Astrocyte (in vitro differentiated cells and primary cell): ENCODE data around the gene IL17C. TPM values are rescaled to one million over a fixed set of nuclear protein-coding genes. Genes with fewer than 3 reads are reported as not detected.
A peak's percentile ranks its signal among the peaks of the same experiment; 100 is the strongest.

ENCODE experiments used
- DNase-seq: peaks from one replicate; pipeline ENCODE4 v3.0.0-alpha.2; 2010; ENCODE audit warnings: low read depth
- FAIRE-seq: peaks from 2 replicates; lab custom pipeline; 2011; peaks lifted over from hg19 to GRCh38; lab: Jason Lieb, UNC
- H2AFZ ChIP-seq: 2 replicates; pipeline ENCODE4 v1.6.0; 2012; ENCODE audit warnings: low read depth, low read length, inconsistent platforms
- H3K27ac ChIP-seq: 2 replicates; pipeline ENCODE4 v1.5.1; 2011; ENCODE audit warnings: low read depth, low read length, inconsistent platforms
- H3K27me3 ChIP-seq: 2 replicates; pipeline ENCODE4 v1.6.0; 2011; ENCODE audit warnings: low read length, inconsistent platforms; ENCODE audit not compliant: insufficient read depth
- H3K36me3 ChIP-seq: 2 replicates; pipeline ENCODE4 v1.5.1; 2011; ENCODE audit warnings: low read length, inconsistent platforms; ENCODE audit not compliant: insufficient read depth
- H3K4me1 ChIP-seq: 2 replicates; pipeline ENCODE4 v1.5.1; 2011; ENCODE audit warnings: low read length, inconsistent platforms; ENCODE audit not compliant: insufficient read depth
- H3K4me2 ChIP-seq: 2 replicates; pipeline ENCODE4 v1.6.0; 2012; ENCODE audit warnings: low read length, inconsistent platforms
- H3K4me3 ChIP-seq: 2 replicates; pipeline ENCODE4 v1.5.1; 2011; ENCODE audit warnings: low read depth, mild to moderate bottlenecking, low read length, inconsistent platforms; ENCODE audit not compliant: insufficient read depth
- H3K79me2 ChIP-seq: 2 replicates; pipeline ENCODE4 v1.6.0; 2012; ENCODE audit warnings: mild to moderate bottlenecking, low read length, inconsistent platforms; ENCODE audit not compliant: insufficient read depth
- H3K9ac ChIP-seq: 2 replicates; pipeline ENCODE4 v1.6.0; 2012; ENCODE audit warnings: mild to moderate bottlenecking, low read length, inconsistent platforms
- H3K9me3 ChIP-seq: 2 replicates; pipeline ENCODE4 v1.5.1; 2012; ENCODE audit warnings: low read depth, mild to moderate bottlenecking, low read length, inconsistent platforms; ENCODE audit not compliant: insufficient read depth
- H4K20me1 ChIP-seq: 2 replicates; pipeline ENCODE4 v1.6.0; 2012; ENCODE audit warnings: low read length, inconsistent platforms; ENCODE audit not compliant: insufficient read depth
- H3K27ac Mint-ChIP-seq: one replicate; pipeline ENCODE4 v1.8.0; 2021; ENCODE audit warnings: mild to moderate bottlenecking, mixed read lengths; ENCODE audit not compliant: unreplicated experiment
- H3K27me3 Mint-ChIP-seq: one replicate; pipeline ENCODE4 v1.8.0; 2021; ENCODE audit warnings: low read depth, mixed read lengths; ENCODE audit not compliant: unreplicated experiment
- H3K36me3 Mint-ChIP-seq: one replicate; pipeline ENCODE4 v1.8.0; 2021; ENCODE audit warnings: low read depth, mixed read lengths; ENCODE audit not compliant: unreplicated experiment
- H3K4me1 Mint-ChIP-seq: one replicate; pipeline ENCODE4 v1.8.0; 2021; ENCODE audit warnings: low read depth, mixed read lengths; ENCODE audit not compliant: unreplicated experiment
- H3K4me3 Mint-ChIP-seq: one replicate; pipeline ENCODE4 v1.8.0; 2021; ENCODE audit warnings: mild to moderate bottlenecking, moderate library complexity, mixed read lengths; ENCODE audit not compliant: unreplicated experiment
- H3K9me3 Mint-ChIP-seq: one replicate; pipeline ENCODE4 v1.8.0; 2021; ENCODE audit warnings: mild to moderate bottlenecking, mixed read lengths; ENCODE audit not compliant: unreplicated experiment
- CTCF ChIP-seq: IDR thresholded peaks from 2 replicates; pipeline ENCODE4 v1.5.1; 2011; ENCODE audit warnings: low read depth, mild to moderate bottlenecking, inconsistent platforms, low read length, moderate library complexity; ENCODE audit not compliant: insufficient read depth
- EZH2 ChIP-seq: IDR thresholded peaks from 2 replicates; pipeline ENCODE4 v1.6.1; 2012; ENCODE audit warnings: mild to moderate bottlenecking, low read length, inconsistent platforms; ENCODE audit not compliant: insufficient read depth
- total RNA-seq: library from RNA; stranded (reverse); gene quantifications from 2 replicates; pipeline ENCODE4 v1.2.1, GENCODE V29; 2021

The IL17C gene
- total RNA-seq, 1 donor from 2014 or later: 0.36 TPM

- no peak overlapping the region for H3K4me3 ChIP-seq
- Mint-ChIP-seq H3K4me3 (no peak overlapping the region), H3K27ac (no peak overlapping the region), H3K36me3 (peaks cover 24% of the 10 kb centered on the region), H3K9me3 (no peaks in the 10 kb centered on the region), H3K4me1 (no peaks in the 10 kb centered on the region), H3K27me3 (peaks cover 3% of the 10 kb centered on the region)
- FAIRE-seq (no peak), DNase-seq (peak; percentile 11)
- peaks cover 85% of the 10 kb centered on the region for H4K20me1 ChIP-seq
- H3K4me2 ChIP-seq: no peak overlapping the region
- TF ChIP-seq EZH2: no peak
- TF ChIP-seq CTCF: no peak
- H3K27ac ChIP-seq: no peak overlapping the region
- no peaks in the 10 kb centered on the region for H3K9me3 ChIP-seq
- H3K9ac ChIP-seq: no peak overlapping the region
- no peak overlapping the region for H2AFZ ChIP-seq
- H3K79me2 ChIP-seq: peaks cover 36% of the 10 kb centered on the region
- no peaks in the 10 kb centered on the region for H3K4me1 ChIP-seq
- peaks cover 3% of the 10 kb centered on the region for H3K36me3 ChIP-seq
- no peaks in the 10 kb centered on the region for H3K27me3 ChIP-seq
These were observed 24.2 kb upstream of the IL17C start for GRCh38 chr16:88613911-88614817.

GRCh38 chr16:88614818-88615580, 23.4 kb upstream of the IL17C start:
- H3K9me3 Mint-ChIP-seq: no peaks in the 10 kb centered on the region
- no peaks in the 10 kb centered on the region for H3K27me3 ChIP-seq
- TF ChIP-seq EZH2 (no peak), CTCF (no peak)
- H3K9ac ChIP-seq: no peak overlapping the region
- no peak overlapping the region for H3K4me3 ChIP-seq
- H3K9me3 ChIP-seq: no peaks in the 10 kb centered on the region
- peaks cover 20% of the 10 kb centered on the region for H3K36me3 Mint-ChIP-seq
- H3K79me2 ChIP-seq: peaks cover 41% of the 10 kb centered on the region
- no peak for FAIRE-seq
- no peaks in the 10 kb centered on the region for H3K4me1 Mint-ChIP-seq
- peaks cover under 1% of the 10 kb centered on the region for H3K36me3 ChIP-seq
- H3K27ac Mint-ChIP-seq: no peak overlapping the region
- no peak overlapping the region for H3K4me2 ChIP-seq
- DNase-seq: no peak
- H3K27ac ChIP-seq: no peak overlapping the region
- no peak overlapping the region for H2AFZ ChIP-seq
- H4K20me1 ChIP-seq: peaks cover 90% of the 10 kb centered on the region
- H3K4me3 Mint-ChIP-seq: no peak overlapping the region
- peaks cover 3% of the 10 kb centered on the region for H3K27me3 Mint-ChIP-seq
- no peaks in the 10 kb centered on the region for H3K4me1 ChIP-seq
